Measurements from ENCODE around the gene HHATL.

Gene HHATL

DNA sequence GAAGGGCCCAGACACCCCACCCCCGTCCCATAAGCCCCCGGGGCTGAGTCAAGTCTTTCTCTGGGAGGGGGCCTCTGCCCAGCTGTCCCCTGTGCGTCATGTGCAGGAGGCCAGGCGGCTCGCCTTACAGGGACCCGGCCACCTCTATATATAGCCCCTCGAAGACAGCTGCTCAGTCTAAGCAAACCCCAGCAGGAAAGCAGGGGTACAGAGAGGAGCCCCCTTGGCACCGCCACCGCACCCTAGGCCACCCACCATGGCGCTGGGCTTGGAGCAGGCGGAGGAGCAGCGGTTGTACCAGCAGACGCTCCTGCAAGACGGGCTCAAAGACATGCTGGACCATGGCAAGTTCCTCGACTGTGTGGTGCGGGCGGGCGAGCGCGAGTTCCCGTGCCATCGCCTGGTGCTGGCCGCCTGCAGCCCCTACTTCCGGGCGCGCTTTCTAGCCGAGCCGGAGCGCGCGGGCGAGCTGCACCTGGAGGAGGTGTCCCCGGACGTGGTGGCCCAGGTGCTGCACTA lies 17.2 kb downstream of the HHATL start, which contains the start of gene KLHL40:
TSS of gene KLHL40 (plus strand) at position 175 of the 519 bp plus-strand sequence. CDS start at position 257, 82 bp downstream.
- H3K4me1 ChIP-seq (ENCODE audit: low read length): no peaks in the 10 kb centered on the region
- no peaks in the 10 kb centered on the region for H3K9me3 ChIP-seq (replicated peaks; ENCODE audit: insufficient read depth, low read length)
- no peak for TF ChIP-seq EZH2phosphoT487 (IDR thresholded peaks at IDR 0.05; ENCODE audit: low read length)
- no peak for TF ChIP-seq EZH2 (optimal IDR thresholded peaks at IDR 0.05; ENCODE audit: low read depth, low read length)
- TF ChIP-seq, protein P1, sequence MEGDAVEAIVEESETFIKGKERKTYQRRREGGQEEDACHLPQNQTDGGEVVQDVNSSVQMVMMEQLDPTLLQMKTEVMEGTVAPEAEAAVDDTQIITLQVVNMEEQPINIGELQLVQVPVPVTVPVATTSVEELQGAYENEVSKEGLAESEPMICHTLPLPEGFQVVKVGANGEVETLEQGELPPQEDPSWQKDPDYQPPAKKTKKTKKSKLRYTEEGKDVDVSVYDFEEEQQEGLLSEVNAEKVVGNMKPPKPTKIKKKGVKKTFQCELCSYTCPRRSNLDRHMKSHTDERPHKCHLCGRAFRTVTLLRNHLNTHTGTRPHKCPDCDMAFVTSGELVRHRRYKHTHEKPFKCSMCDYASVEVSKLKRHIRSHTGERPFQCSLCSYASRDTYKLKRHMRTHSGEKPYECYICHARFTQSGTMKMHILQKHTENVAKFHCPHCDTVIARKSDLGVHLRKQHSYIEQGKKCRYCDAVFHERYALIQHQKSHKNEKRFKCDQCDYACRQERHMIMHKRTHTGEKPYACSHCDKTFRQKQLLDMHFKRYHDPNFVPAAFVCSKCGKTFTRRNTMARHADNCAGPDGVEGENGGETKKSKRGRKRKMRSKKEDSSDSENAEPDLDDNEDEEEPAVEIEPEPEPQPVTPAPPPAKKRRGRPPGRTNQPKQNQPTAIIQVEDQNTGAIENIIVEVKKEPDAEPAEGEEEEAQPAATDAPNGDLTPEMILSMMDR (IDR thresholded peaks at IDR 0.05; ENCODE audit: low read length): no peak
- no peaks in the 10 kb centered on the region for H3K79me2 ChIP-seq (ENCODE audit: low read length)
- DNase-seq: no peak
- H3K9me2 ChIP-seq (replicated peaks; ENCODE audit: insufficient read depth, low read length): no peaks in the 10 kb centered on the region
- H3F3A ChIP-seq (ENCODE audit: insufficient read depth, low read length): no peaks in the 10 kb centered on the region
- H3K9ac ChIP-seq (ENCODE audit: low read length): no peak within 1 kb of the TSS
- no peaks in the 10 kb centered on the region for H4K20me1 ChIP-seq (ENCODE audit: insufficient read depth, low read length)
- no peak within 1 kb of the TSS for H2AFZ ChIP-seq (ENCODE audit: low read length)
- H3K4me3 ChIP-seq (ENCODE audit: low read length): no peak within 1 kb of the TSS
- peaks cover 5% of the 10 kb centered on the region for H3K27me3 ChIP-seq (replicated peaks; ENCODE audit: insufficient read depth, low read length)
- no peak within 1 kb of the TSS for H3K27ac ChIP-seq (ENCODE audit: low read length)
- H3K4me2 ChIP-seq (ENCODE audit: low read depth, low read length): no peak within 1 kb of the TSS
- H3K36me3 ChIP-seq (replicated peaks; ENCODE audit: insufficient read depth, low read length): no peaks in the 10 kb centered on the region

DNA sequence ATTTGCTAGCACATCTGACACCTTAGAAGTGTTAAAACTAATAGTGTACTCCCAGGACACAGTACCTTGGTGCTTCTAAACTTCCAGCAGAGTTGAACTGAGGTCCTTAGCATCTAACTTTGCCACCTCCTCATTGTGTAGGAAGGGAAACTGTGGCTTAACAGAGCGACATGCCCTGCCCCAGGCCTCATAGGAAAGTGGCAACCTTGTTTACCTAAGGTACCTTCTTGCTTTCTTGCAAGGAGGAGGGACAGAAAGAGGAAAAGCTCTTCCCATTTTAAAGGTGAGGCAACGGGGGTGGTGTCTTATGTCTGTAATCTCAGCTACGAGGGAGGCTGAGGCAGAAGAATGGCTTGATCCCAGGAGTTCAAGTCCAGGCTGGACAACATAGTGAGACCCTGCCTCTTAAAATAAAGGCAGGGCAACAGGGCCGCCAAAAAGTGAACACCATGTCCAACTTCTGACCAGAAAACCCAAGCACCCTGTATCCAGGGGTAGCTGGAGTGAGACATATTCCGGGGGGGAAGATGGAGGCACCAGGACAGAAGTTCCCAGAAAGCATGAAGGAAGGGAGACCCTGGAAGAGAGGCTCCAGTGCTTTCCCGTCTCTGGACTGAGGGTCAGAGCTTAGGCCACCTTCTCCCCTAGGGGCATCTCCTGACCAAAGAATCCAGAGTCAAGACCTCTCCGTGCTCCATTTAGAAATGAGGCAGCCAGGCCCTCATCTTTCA lies 17.8 kb downstream of the HHATL start:
- no peak overlapping the region for H3K27ac ChIP-seq (ENCODE audit: low read length)
- H2AFZ ChIP-seq (ENCODE audit: low read length): no peak overlapping the region
- no peak overlapping the region for H3K9ac ChIP-seq (ENCODE audit: low read length)
- H3K4me3 ChIP-seq (ENCODE audit: low read length): no peak overlapping the region
- H4K20me1 ChIP-seq (ENCODE audit: insufficient read depth, low read length): no peaks in the 10 kb centered on the region
- no peaks in the 10 kb centered on the region for H3K9me2 ChIP-seq (replicated peaks; ENCODE audit: insufficient read depth, low read length)
- H3F3A ChIP-seq (ENCODE audit: insufficient read depth, low read length): no peaks in the 10 kb centered on the region
- H3K9me3 ChIP-seq (replicated peaks; ENCODE audit: insufficient read depth, low read length): no peaks in the 10 kb centered on the region
- DNase-seq: no peak
- H3K36me3 ChIP-seq (replicated peaks; ENCODE audit: insufficient read depth, low read length): no peaks in the 10 kb centered on the region
- peaks cover 5% of the 10 kb centered on the region for H3K27me3 ChIP-seq (replicated peaks; ENCODE audit: insufficient read depth, low read length)
- no peaks in the 10 kb centered on the region for H3K4me1 ChIP-seq (ENCODE audit: low read length)
- H3K4me2 ChIP-seq (ENCODE audit: low read depth, low read length): no peak overlapping the region
- no peaks in the 10 kb centered on the region for H3K79me2 ChIP-seq (ENCODE audit: low read length)
- TF ChIP-seq EZH2 (optimal IDR thresholded peaks at IDR 0.05; ENCODE audit: low read depth, low read length) (no peak), EZH2phosphoT487 (IDR thresholded peaks at IDR 0.05; ENCODE audit: low read length) (no peak)
- TF ChIP-seq, protein P1 (IDR thresholded peaks at IDR 0.05; ENCODE audit: low read length): no peak

DNA sequence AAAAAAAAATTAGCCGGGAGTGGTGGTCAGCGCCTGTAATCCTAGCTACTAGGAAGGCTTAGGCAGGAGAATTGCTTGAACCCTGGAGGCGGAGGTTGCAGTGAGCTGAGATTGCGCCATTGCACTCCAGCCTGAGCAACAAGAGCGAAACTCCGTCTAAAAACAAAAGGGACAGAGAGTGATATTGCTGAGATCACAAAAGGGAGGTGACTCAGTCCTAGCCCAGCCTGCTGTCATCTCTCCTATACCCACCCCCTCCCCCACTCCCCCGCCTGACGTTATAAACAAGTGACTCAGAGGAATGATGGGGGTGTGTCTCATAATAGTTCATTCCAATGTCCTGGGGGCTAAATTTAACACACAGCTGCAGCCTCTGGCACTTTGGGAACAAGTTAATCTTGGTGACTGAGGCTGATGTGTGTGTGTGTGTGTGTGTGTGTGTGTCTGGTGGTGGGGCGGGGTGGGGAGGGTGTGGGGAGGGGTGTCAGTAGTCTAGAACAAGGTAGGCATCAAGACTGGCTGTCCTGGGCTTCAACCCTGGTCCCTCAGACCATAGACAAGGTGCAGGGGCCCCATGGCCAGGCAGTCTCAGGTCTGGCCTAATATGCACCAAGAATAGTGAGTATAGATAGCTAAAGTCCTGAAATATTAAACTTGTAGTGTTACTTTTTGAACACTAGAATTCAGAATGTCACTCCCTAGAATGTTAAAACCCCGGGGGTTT lies 18.6 kb downstream of the HHATL start:
- Histone ChIP-seq H3K36me3 (replicated peaks; ENCODE audit: insufficient read depth, low read length) (no peaks in the 10 kb centered on the region), H3K4me1 (ENCODE audit: low read length) (no peaks in the 10 kb centered on the region), H3K79me2 (ENCODE audit: low read length) (no peaks in the 10 kb centered on the region), H3K27ac (ENCODE audit: low read length) (no peak overlapping the region), H3F3A (ENCODE audit: insufficient read depth, low read length) (no peaks in the 10 kb centered on the region), H3K4me2 (ENCODE audit: low read depth, low read length) (no peak overlapping the region), H3K27me3 (replicated peaks; ENCODE audit: insufficient read depth, low read length) (peaks cover 4% of the 10 kb centered on the region), H3K9me3 (replicated peaks; ENCODE audit: insufficient read depth, low read length) (no peaks in the 10 kb centered on the region), H3K9me2 (replicated peaks; ENCODE audit: insufficient read depth, low read length) (no peaks in the 10 kb centered on the region), H4K20me1 (ENCODE audit: insufficient read depth, low read length) (no peaks in the 10 kb centered on the region), H3K9ac (ENCODE audit: low read length) (no peak overlapping the region), H3K4me3 (ENCODE audit: low read length) (no peak overlapping the region), H2AFZ (ENCODE audit: low read length) (no peak overlapping the region)
- DNase-seq: peak; percentile 14
- TF ChIP-seq EZH2 (optimal IDR thresholded peaks at IDR 0.05; ENCODE audit: low read depth, low read length): no peak
- no peak for TF ChIP-seq EZH2phosphoT487 (IDR thresholded peaks at IDR 0.05; ENCODE audit: low read length)
- TF ChIP-seq, protein P1 (IDR thresholded peaks at IDR 0.05; ENCODE audit: low read length): no peak
